Nephron progenitor cell (in vitro differentiated cells): ENCODE results near the gene FFAR2.
A peak's percentile ranks its signal among the peaks of the same experiment; 100 is the strongest.

Experiments used
- DNase-seq: peaks from one replicate; pipeline ENCODE4 v3.0.0; 2021
- H3K27ac Mint-ChIP-seq: 2 replicates; pipeline ENCODE4 v1.8.0; 2021; ENCODE audit warnings: mild to moderate bottlenecking, moderate library complexity, mixed read lengths
- H3K27me3 Mint-ChIP-seq: 2 replicates; pipeline ENCODE4 v1.8.0; 2021; ENCODE audit warnings: mild to moderate bottlenecking, low read depth, mixed read lengths; ENCODE audit not compliant: poor library complexity
- H3K36me3 Mint-ChIP-seq: 2 replicates; pipeline ENCODE4 v1.8.0; 2021; ENCODE audit warnings: low read depth, mixed read lengths
- H3K4me1 Mint-ChIP-seq: 2 replicates; pipeline ENCODE4 v1.8.0; 2021; ENCODE audit warnings: mixed read lengths
- H3K4me3 Mint-ChIP-seq: 2 replicates; pipeline ENCODE4 v1.8.0; 2021; ENCODE audit warnings: mild to moderate bottlenecking, moderate library complexity, mixed read lengths
- H3K9me3 Mint-ChIP-seq: 2 replicates; pipeline ENCODE4 v1.8.0; 2021; ENCODE audit warnings: mild to moderate bottlenecking, moderate library complexity, mixed read lengths
- CTCF ChIP-seq: fragments of 200-600 bp; sonication (generic); IDR thresholded peaks from 2 replicates; pipeline ENCODE4 v1.5.0; 2021; ENCODE audit warnings: antibody characterized with exemption

The FFAR2 gene

GRCh38 chr19:35430409-35431144, 17.5 kb upstream of the FFAR2 start:
- H3K4me3 Mint-ChIP-seq: no peak overlapping the region
- no peaks in the 10 kb centered on the region for H3K36me3 Mint-ChIP-seq
- H3K27ac Mint-ChIP-seq: no peak overlapping the region
- peaks cover 29% of the 10 kb centered on the region for H3K27me3 Mint-ChIP-seq
- H3K4me1 Mint-ChIP-seq: peaks cover 21% of the 10 kb centered on the region
- no peak for TF ChIP-seq CTCF
- no peak for DNase-seq
- H3K9me3 Mint-ChIP-seq: peaks cover 26% of the 10 kb centered on the region

- peaks cover 28% of the 10 kb centered on the region for H3K4me1 Mint-ChIP-seq
- peaks cover 26% of the 10 kb centered on the region for H3K9me3 Mint-ChIP-seq
- H3K27ac Mint-ChIP-seq: no peak overlapping the region
- TF ChIP-seq CTCF: no peak
- H3K27me3 Mint-ChIP-seq: peaks cover 31% of the 10 kb centered on the region
- no peak overlapping the region for H3K4me3 Mint-ChIP-seq
- no peaks in the 10 kb centered on the region for H3K36me3 Mint-ChIP-seq
- no peak for DNase-seq
Measured at GRCh38 chr19:35431145-35431807, 16.8 kb upstream of the FFAR2 start.

GRCh38 chr19:35432911-35433310, 15.1 kb upstream of the FFAR2 start:
- H3K27me3 Mint-ChIP-seq: peaks cover 42% of the 10 kb centered on the region
- H3K9me3 Mint-ChIP-seq: peaks cover 26% of the 10 kb centered on the region
- H3K27ac Mint-ChIP-seq: no peak overlapping the region
- H3K4me1 Mint-ChIP-seq: peaks cover 41% of the 10 kb centered on the region
- DNase-seq: no peak
- no peak for TF ChIP-seq CTCF
- H3K4me3 Mint-ChIP-seq: no peak overlapping the region
- H3K36me3 Mint-ChIP-seq: no peaks in the 10 kb centered on the region

- DNase-seq: no peak
- H3K4me3 Mint-ChIP-seq: no peak overlapping the region
- no peak for TF ChIP-seq CTCF
- peaks cover 45% of the 10 kb centered on the region for H3K27me3 Mint-ChIP-seq
- H3K27ac Mint-ChIP-seq: peak overlapping the region; percentile 57
- peaks cover 26% of the 10 kb centered on the region for H3K9me3 Mint-ChIP-seq
- H3K36me3 Mint-ChIP-seq: no peaks in the 10 kb centered on the region
- peaks cover 41% of the 10 kb centered on the region for H3K4me1 Mint-ChIP-seq
Measured at GRCh38 chr19:35433448-35433847, 14.6 kb upstream of the FFAR2 start.

- peaks cover 41% of the 10 kb centered on the region for H3K4me1 Mint-ChIP-seq
- no peak for DNase-seq
- H3K4me3 Mint-ChIP-seq: no peak overlapping the region
- peaks cover 38% of the 10 kb centered on the region for H3K27me3 Mint-ChIP-seq
- H3K36me3 Mint-ChIP-seq: no peaks in the 10 kb centered on the region
- H3K9me3 Mint-ChIP-seq: peaks cover 16% of the 10 kb centered on the region
- H3K27ac Mint-ChIP-seq: no peak overlapping the region
- TF ChIP-seq CTCF: no peak
Measured at GRCh38 chr19:35435896-35436295, 12.2 kb upstream of the FFAR2 start.
